Thyroid gland (tissue), 4 donors: Measurements from ENCODE around the gene ANO1.

ENCODE experiments used
- POLR2A ChIP-seq, 2 donors: fragments of 450-650 bp; IDR thresholded peaks; one replicate each; pipeline ENCODE4 v1.6.1; 2017; ENCODE audit warnings: antibody characterized with exemption in 2 of 2, mild to moderate bottlenecking in 2 of 2, moderate library complexity in 1 of 2
- TF ChIP-seq, protein P1 (sequence below), 6 experiments: fragments of 200-600 bp in 3 of 6; fragments of 450-650 bp in 3 of 6; sonication (generic) in 3 of 6; IDR thresholded peaks; one replicate each; pipeline ENCODE4 v1.5.1; 2016 to 2019; ENCODE audit warnings: antibody characterized with exemption in 6 of 6, mild to moderate bottlenecking in 2 of 6, inconsistent platforms in 1 of 6, moderate library complexity in 1 of 6

DNA sequence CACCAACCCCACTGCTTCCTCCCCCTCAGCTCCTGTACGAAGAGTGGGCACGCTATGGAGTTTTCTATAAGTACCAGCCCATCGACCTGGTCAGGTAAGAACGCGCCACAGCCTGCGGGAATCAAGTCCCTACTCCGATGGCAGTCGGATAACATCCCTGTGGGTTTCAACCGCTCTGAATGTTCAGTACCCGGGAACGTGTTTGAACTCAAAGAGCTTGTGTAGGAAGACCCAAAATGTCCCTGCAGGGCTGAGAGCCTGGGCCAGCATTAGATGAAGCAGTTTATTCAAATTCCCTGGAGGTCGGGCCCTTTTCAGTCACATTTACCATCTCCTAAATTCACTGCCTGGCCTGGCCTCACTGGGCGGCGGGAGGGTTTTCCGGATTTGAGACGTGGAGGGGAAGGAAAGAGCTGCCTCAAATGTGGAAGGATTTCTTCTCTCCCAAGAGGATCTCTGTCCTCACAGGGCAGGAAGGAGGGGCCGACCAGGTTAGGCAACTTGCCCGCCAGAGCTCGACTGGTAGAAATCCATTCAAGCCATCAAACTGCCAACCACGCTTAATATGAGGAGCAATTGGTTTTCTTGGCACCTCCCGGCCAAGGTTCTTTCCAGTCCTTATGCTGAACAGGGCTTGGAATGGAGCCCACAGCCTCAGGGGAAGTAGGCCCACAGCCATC, 46.3 kb downstream of the ANO1 start:
- TF ChIP-seq, protein P1, sequence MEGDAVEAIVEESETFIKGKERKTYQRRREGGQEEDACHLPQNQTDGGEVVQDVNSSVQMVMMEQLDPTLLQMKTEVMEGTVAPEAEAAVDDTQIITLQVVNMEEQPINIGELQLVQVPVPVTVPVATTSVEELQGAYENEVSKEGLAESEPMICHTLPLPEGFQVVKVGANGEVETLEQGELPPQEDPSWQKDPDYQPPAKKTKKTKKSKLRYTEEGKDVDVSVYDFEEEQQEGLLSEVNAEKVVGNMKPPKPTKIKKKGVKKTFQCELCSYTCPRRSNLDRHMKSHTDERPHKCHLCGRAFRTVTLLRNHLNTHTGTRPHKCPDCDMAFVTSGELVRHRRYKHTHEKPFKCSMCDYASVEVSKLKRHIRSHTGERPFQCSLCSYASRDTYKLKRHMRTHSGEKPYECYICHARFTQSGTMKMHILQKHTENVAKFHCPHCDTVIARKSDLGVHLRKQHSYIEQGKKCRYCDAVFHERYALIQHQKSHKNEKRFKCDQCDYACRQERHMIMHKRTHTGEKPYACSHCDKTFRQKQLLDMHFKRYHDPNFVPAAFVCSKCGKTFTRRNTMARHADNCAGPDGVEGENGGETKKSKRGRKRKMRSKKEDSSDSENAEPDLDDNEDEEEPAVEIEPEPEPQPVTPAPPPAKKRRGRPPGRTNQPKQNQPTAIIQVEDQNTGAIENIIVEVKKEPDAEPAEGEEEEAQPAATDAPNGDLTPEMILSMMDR (IDR thresholded peaks at IDR 0.05) = no peak
- no peak for TF ChIP-seq POLR2A (IDR thresholded peaks at IDR 0.05)
